HCT116 (cell line): Measurements from ENCODE around the gene SLC9C2. TPM values are rescaled to one million over a fixed set of nuclear protein-coding genes. Genes with fewer than 3 reads are reported as not detected.

ENCODE experiments used
- ATAC-seq: fragments of 200-7000 bp; cut with Tn5 transposase; 2 replicates; pipeline ENCODE4 v1.9.1; 2020; ENCODE audit warnings: mild to moderate bottlenecking, moderate library complexity
- BruUV-seq: library from RNA; stranded (reverse); fragments of 400-500 nt; replicated peaks from 2 replicates; lab custom pipeline; 2021; lab: Mats Ljungman, UMichigan
- CTCF ChIA-PET: fragments of 300-600 bp; sonication (Branson Sonifier 250); formaldehyde crosslinking; loops from one replicate; lab custom pipeline; 2021; ENCODE audit warnings: antibody characterized with exemption; lab: Charles Lee
- POLR2A ChIA-PET: fragments of 300-600, 350-600 bp; sonication (Branson Sonifier 250); formaldehyde crosslinking; loops from one replicate; lab custom pipeline; 2021; ENCODE audit warnings: antibody characterized with exemption; lab: Charles Lee
- RAD21 ChIA-PET, 2 experiments: fragments of 300-600 bp; sonication (Branson Sonifier 250); formaldehyde crosslinking; loops; one replicate each; lab custom pipeline; 2023; ENCODE audit warnings: low total read pairs in 2 of 2; ENCODE audit not compliant: uncharacterized antibody in 2 of 2, unreplicated experiment in 2 of 2, low non-redundant PET in 1 of 2; lab: Charles Lee
- DNase-seq: peaks from one replicate; pipeline ENCODE4 v3.0.0-alpha.2; 2010; ENCODE audit warnings: low read depth, low spot score
- H2AFZ ChIP-seq: fragments of 200-600 bp; shearing (Covaris generic), sonication (generic); 2 replicates; pipeline ENCODE4 v1.6.1; 2017; ENCODE audit warnings: low read depth, mixed run types, mixed read lengths, antibody characterized with exemption, low read length; ENCODE audit not compliant: poor library complexity, severe bottlenecking
- H3K27ac ChIP-seq: 2 replicates; pipeline ENCODE4 v1.5.1; 2012; ENCODE audit warnings: low read depth, low read length
- H3K27me3 ChIP-seq: fragments of 200-600 bp; sonication (generic); 2 replicates; pipeline ENCODE4 v1.6.1; 2016; ENCODE audit warnings: mixed run types, low read length, mixed read lengths; ENCODE audit not compliant: insufficient read depth
- H3K36me3 ChIP-seq, 2 experiments: fragments of 200-500 bp in 1 of 2; fragments of 200-600 bp in 1 of 2; sonication (Bioruptor generic) in 1 of 2; sonication (generic) in 1 of 2; 2 replicates each; pipeline versions ENCODE4 v1.5.1 to v1.6.1; 2014 to 2016; ENCODE audit warnings: low read length in 2 of 2, inconsistent platforms in 1 of 2, mixed read lengths in 1 of 2, mixed run types in 1 of 2; ENCODE audit not compliant: insufficient read depth in 2 of 2, control insufficient read depth in 1 of 2
- H3K4me1 ChIP-seq, 2 experiments: fragments of 200-600 bp in 1 of 2; sonication (generic) in 1 of 2; 2 replicates each; pipeline versions ENCODE4 v1.5.1 to v1.6.1; 2012 to 2017; ENCODE audit warnings: low read length in 2 of 2, inconsistent platforms in 1 of 2, mild to moderate bottlenecking in 1 of 2, mixed read lengths in 1 of 2, mixed run types in 1 of 2, moderate library complexity in 1 of 2; ENCODE audit not compliant: insufficient read depth in 2 of 2, control insufficient read depth in 1 of 2
- H3K4me2 ChIP-seq: fragments of 200-600 bp; sonication (generic); 2 replicates; pipeline ENCODE4 v1.6.1; 2017; ENCODE audit warnings: mixed run types, low read length, mixed read lengths
- H3K4me3 ChIP-seq, 2 experiments: fragments of 200-600 bp in 1 of 2; sonication (generic) in 1 of 2; replicated peaks in 1 of 2; 2 replicates each; pipeline ENCODE4 v1.5.1; 2011 to 2016; ENCODE audit warnings: low read length in 2 of 2, control low read depth in 1 of 2, low read depth in 1 of 2, mild to moderate bottlenecking in 1 of 2, mixed read lengths in 1 of 2, mixed run types in 1 of 2
- H3K79me2 ChIP-seq: fragments of 200-600 bp; sonication (generic); 2 replicates; pipeline ENCODE4 v1.6.1; 2017; ENCODE audit warnings: mild to moderate bottlenecking, mixed run types, low read length, moderate library complexity, mixed read lengths; ENCODE audit not compliant: insufficient read depth
- H3K9ac ChIP-seq: fragments of 200-600 bp; sonication (generic); 2 replicates; pipeline ENCODE4 v1.6.1; 2016; ENCODE audit warnings: low read length, mixed read lengths
- H3K9me2 ChIP-seq: fragments of 200-600 bp; sonication (generic), shearing (Covaris generic); 2 replicates; pipeline ENCODE4 v1.6.1; 2017; ENCODE audit warnings: mixed run types, mild to moderate bottlenecking, moderate library complexity; ENCODE audit not compliant: insufficient read depth
- H3K9me3 ChIP-seq, 2 experiments: fragments of 200-500 bp in 1 of 2; fragments of 200-600 bp in 1 of 2; sonication (Bioruptor generic) in 1 of 2; sonication (generic) in 1 of 2; 2 replicates each; pipeline ENCODE4 v1.6.1; 2014 to 2017; ENCODE audit warnings: low read length in 2 of 2, mixed read lengths in 2 of 2, inconsistent platforms in 1 of 2, low read depth in 1 of 2, mild to moderate bottlenecking in 1 of 2, mixed run types in 1 of 2, moderate library complexity in 1 of 2; ENCODE audit not compliant: control insufficient read depth in 1 of 2, insufficient read depth in 1 of 2
- H4K20me1 ChIP-seq: fragments of 200-600 bp; sonication (generic), shearing (Covaris generic); 2 replicates; pipeline ENCODE4 v1.6.1; 2017; ENCODE audit warnings: mixed run types, mild to moderate bottlenecking, moderate library complexity; ENCODE audit not compliant: insufficient read depth
- CBX3 ChIP-seq: IDR thresholded peaks from 2 replicates; pipeline ENCODE4 v1.6.1; 2012; ENCODE audit warnings: low read depth
- EGR1 ChIP-seq: IDR thresholded peaks from 2 replicates; pipeline ENCODE4 v1.6.1; 2012; ENCODE audit warnings: low read depth
- POLR2AphosphoS5 ChIP-seq: IDR thresholded peaks from 2 replicates; pipeline ENCODE4 v1.6.1; 2011; ENCODE audit warnings: mild to moderate bottlenecking, low read depth, low read length, moderate library complexity
- SP1 ChIP-seq: IDR thresholded peaks from 2 replicates; pipeline ENCODE4 v1.6.1; 2012; ENCODE audit warnings: low read depth
- YY1 ChIP-seq: IDR thresholded peaks from 2 replicates; pipeline ENCODE4 v1.6.1; 2011; ENCODE audit warnings: low read length, low read depth, moderate library complexity, mild to moderate bottlenecking; ENCODE audit not compliant: insufficient replicate concordance; ENCODE audit errors: extremely low read depth
- ZFX ChIP-seq: fragments of 450-650 bp; IDR thresholded peaks from 2 replicates; pipeline ENCODE4 v1.6.1; 2017
- ZNF274 ChIP-seq: fragments of 200-500 bp; sonication (Bioruptor generic); IDR thresholded peaks from 2 replicates; pipeline ENCODE4 v1.6.1; 2014; ENCODE audit warnings: mild to moderate bottlenecking, low read depth, low read length, inconsistent platforms
- intact Hi-C: fragments of 100-400 bp; cut with micrococcal nuclease; formaldehyde crosslinking; loops from 2 replicates; pipeline ENCODE4 v1.10.0; 2022
- total RNA-seq: library from RNA; stranded (reverse); gene quantifications from one replicate; pipeline ENCODE4 v1.2.1, GENCODE V29; 2021; ENCODE audit not compliant: unreplicated experiment
- TF ChIP-seq, protein P1 (sequence below): IDR thresholded peaks from 2 replicates; pipeline ENCODE4 v1.6.1; 2012
- TF ChIP-seq, protein P2 (sequence below), 3 experiments: fragments of 200-600 bp in 1 of 3; sonication (generic) in 1 of 3; IDR thresholded peaks in 2 of 3; conservative IDR thresholded peaks in 1 of 3; 2 replicates each; pipeline ENCODE4 v1.5.1; 2012 to 2017; ENCODE audit warnings: low read depth in 2 of 3, low read length in 2 of 3, antibody characterized with exemption in 1 of 3, borderline replicate concordance in 1 of 3, control low read depth in 1 of 3, mild to moderate bottlenecking in 1 of 3, mixed read lengths in 1 of 3, mixed run types in 1 of 3, moderate library complexity in 1 of 3; ENCODE audit not compliant: insufficient read depth in 1 of 3

SLC9C2 gene
- total RNA-seq, 1 experiment from 2014 or later: not detected

DNA sequence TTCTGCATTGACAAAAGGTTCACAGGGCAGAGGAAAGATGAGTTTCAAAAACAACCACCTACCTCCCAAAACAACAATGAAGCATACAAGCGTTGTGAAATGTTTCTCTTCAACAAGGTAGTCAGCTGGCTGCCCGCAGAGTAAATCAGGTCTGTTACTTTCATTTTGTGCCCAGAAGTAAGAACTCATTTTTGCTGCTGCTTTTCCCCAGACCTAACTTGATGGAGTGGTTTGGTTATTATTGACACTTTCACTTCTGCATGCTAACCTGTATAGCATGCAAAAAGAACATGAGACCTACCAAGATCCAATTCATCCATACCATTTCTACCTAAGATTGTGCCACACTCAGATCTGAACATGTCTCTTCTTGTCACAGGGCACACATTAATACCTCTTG is 1.3 kb downstream of the SLC9C2 start:
- CTCF ChIA-PET: no interaction called here
- no peak overlapping the region for H3K4me3 ChIP-seq
- no peaks in the 10 kb centered on the region for H4K20me1 ChIP-seq
- no TSS peak for BruUV-seq
- H3K36me3 ChIP-seq: no peaks in the 10 kb centered on the region
- no peak overlapping the region for H3K27ac ChIP-seq
- H3K9ac ChIP-seq: no peak overlapping the region
- H3K9me3 ChIP-seq: no peaks in the 10 kb centered on the region
- H2AFZ ChIP-seq: no peak overlapping the region
- intact Hi-C loops: no loop called here
- no peaks in the 10 kb centered on the region for H3K4me1 ChIP-seq
- DNase-seq (no peak), ATAC-seq (no peak)
- H3K9me2 ChIP-seq: no peaks in the 10 kb centered on the region
- RAD21 ChIA-PET: no interaction called here
- H3K4me2 ChIP-seq: no peak overlapping the region
- H3K79me2 ChIP-seq: no peaks in the 10 kb centered on the region
- POLR2A ChIA-PET: no interaction called here
- H3K27me3 ChIP-seq: no peaks in the 10 kb centered on the region
- no peak for TF ChIP-seq ZFX
- TF ChIP-seq, protein P1, sequence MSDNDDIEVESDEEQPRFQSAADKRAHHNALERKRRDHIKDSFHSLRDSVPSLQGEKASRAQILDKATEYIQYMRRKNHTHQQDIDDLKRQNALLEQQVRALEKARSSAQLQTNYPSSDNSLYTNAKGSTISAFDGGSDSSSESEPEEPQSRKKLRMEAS: no peak
- TF ChIP-seq CBX3: no peak
- TF ChIP-seq, protein P2, sequence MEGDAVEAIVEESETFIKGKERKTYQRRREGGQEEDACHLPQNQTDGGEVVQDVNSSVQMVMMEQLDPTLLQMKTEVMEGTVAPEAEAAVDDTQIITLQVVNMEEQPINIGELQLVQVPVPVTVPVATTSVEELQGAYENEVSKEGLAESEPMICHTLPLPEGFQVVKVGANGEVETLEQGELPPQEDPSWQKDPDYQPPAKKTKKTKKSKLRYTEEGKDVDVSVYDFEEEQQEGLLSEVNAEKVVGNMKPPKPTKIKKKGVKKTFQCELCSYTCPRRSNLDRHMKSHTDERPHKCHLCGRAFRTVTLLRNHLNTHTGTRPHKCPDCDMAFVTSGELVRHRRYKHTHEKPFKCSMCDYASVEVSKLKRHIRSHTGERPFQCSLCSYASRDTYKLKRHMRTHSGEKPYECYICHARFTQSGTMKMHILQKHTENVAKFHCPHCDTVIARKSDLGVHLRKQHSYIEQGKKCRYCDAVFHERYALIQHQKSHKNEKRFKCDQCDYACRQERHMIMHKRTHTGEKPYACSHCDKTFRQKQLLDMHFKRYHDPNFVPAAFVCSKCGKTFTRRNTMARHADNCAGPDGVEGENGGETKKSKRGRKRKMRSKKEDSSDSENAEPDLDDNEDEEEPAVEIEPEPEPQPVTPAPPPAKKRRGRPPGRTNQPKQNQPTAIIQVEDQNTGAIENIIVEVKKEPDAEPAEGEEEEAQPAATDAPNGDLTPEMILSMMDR (IDR thresholded peaks at IDR 0.05 in 2 of 3, conservative IDR thresholded peaks at IDR 0.05 in 1 of 3; ENCODE audit: borderline replicate concordance in 1 of 3, insufficient read depth in 1 of 3, low read depth in 2 of 3, low read length in 2 of 3): no peak
- no peak for TF ChIP-seq EGR1
- TF ChIP-seq ZNF274: no peak
- TF ChIP-seq SP1: no peak
- no peak for TF ChIP-seq YY1
- no peak for TF ChIP-seq POLR2AphosphoS5
- TF ChIP-seq, all 23 proteins: peak for 0
